ENCODE measurements around the gene AP5Z1.

AP5Z1 gene, protein sequence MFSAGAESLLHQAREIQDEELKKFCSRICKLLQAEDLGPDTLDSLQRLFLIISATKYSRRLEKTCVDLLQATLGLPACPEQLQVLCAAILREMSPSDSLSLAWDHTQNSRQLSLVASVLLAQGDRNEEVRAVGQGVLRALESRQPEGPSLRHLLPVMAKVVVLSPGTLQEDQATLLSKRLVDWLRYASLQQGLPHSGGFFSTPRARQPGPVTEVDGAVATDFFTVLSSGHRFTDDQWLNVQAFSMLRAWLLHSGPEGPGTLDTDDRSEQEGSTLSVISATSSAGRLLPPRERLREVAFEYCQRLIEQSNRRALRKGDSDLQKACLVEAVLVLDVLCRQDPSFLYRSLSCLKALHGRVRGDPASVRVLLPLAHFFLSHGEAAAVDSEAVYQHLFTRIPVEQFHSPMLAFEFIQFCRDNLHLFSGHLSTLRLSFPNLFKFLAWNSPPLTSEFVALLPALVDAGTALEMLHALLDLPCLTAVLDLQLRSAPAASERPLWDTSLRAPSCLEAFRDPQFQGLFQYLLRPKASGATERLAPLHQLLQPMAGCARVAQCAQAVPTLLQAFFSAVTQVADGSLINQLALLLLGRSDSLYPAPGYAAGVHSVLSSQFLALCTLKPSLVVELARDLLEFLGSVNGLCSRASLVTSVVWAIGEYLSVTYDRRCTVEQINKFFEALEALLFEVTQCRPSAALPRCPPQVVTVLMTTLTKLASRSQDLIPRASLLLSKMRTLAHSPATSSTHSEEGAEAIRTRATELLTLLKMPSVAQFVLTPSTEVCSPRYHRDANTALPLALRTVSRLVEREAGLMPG

DNA sequence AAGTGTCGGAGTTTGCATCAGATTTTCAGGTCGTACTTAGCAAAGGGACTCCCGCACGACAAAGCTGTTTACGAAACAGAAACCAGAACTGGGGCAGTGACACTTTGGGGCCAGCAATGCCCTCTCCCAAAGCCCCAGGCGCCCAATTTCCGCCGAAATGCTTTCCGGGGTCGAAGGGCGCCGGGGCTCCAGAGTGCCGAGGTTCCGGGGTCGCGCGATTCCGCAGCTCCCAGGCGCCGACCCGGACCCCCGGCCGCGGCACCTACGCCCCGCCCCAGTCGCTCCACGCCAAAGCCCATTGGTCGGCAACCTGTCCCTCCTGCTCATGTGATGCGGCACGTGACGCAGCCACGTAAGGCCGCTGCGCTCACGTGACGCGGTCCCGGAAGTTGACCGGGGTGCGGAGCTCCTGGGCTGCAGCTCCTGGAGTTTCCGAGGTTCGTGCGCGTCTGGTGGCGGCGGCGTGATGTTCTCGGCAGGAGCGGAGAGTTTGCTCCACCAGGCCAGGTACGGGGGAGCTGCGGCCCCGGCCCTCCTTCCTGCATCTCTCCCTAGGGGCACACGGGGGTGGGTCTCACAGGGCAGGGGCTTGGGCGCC is at the start of gene AP5Z1:
TSS of gene AP5Z1 (plus strand) at position 374 of the 598 bp plus-strand sequence. CDS start at position 467, 93 bp downstream.
- DNase-seq = peak; percentile 86 to 88

DNA sequence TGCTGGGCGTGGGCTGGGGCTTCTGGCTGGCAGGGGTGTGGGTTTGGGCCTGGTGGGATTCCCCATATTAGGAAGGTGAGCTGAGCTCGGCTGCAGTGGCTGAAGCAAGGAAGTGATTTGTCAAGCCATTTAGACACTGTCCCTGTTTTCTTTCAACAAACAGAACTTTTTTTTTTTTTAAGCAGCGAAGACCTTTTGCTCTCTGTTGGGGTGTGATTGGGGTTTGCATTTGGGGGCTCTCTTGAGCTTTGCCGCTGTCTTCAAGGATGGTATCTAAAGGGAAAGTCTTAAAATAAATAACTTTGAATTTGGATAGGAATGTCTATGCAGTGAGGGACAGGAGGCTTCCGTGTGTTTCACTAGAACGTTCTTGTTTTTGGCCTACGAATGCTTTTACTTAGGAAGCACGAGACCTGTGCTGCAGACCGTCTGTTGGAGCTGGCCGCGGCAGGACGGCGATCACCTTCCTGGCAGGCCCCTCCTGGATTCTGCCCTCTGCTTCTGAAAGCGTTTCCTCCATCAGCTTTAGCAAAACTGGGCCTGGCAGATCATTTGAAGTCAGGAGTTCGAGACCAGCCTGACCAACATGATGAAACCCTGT is 49.5 kb upstream of the AP5Z1 start:
- no peak for DNase-seq

DNA sequence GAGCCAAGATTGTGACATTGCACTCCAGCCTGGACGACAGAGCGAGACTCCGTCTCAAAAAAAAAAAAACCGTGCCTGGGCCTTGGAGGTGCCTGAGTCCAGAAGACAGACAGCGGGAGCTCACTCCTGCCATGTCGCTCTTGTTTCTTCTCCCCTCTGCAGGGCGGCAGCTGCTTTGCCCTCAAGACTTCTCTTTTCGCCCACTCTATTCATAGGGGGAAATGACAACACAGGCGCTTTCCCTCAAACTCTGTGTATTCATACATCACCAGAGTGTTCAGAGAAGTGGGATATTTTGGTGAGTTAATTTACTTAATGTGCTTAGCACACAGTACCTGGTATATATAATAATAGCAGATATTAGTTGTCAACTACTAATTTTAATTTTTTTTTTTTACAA is 48.9 kb upstream of the AP5Z1 start:
- DNase-seq = no peak

DNA sequence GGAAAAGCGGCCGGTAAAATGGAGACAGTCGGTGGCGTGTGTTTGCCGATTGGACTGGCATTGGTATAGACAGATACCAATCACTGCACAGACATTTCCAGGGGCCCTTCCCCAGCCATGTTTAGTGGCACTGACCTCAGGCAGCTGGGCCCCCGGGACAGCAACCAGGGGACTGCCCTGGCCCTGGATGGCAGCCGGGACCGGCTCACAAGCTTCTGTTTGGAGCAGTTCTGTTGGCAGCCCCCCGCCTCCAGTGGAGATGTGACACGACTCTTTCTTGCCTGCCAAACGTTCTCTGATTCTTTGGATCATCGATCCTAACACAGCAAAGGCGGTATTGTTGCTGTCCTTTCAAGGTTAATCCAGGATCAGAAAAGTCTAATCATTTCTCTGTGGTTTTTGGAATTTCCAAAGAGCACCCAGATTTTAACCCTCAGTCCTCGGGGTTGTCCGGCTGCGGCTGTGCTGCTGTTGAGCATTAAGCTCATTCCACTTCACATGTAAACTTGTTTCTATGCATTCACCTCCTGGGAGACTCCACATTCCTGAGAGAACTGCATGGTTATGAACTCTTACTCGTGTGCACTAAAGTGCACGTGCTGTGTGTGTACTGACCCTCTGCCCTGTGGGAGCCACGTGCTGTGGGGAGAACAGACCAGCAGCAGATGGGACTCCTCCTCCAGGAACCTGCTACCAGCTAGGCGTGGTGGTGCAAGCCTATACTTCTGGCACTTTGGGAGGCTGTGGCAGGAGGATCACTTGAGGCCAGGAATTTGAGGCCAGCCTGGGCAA is 47.3 kb upstream of the AP5Z1 start:
- DNase-seq = no peak

DNA sequence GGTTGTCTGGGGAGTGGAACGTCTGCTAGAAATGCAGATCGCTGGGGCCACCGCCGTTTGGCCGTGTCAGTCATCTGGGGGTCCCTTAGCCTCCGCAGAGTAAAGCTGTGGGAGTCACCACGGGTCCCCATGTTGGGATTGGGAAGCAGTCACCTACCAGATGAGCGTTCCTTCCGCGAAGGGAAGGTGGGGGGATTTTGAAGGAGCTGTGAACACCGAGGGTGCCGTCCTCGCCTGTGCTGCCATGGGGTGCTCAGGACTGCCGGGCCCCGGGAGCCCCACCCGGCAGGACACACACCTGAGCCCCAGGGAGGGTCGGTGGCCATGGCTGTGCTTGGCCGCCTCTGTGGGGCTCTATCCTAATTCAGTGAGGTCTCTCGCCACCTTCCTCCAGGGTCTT is 46.2 kb upstream of the AP5Z1 start:
- DNase-seq = no peak

DNA sequence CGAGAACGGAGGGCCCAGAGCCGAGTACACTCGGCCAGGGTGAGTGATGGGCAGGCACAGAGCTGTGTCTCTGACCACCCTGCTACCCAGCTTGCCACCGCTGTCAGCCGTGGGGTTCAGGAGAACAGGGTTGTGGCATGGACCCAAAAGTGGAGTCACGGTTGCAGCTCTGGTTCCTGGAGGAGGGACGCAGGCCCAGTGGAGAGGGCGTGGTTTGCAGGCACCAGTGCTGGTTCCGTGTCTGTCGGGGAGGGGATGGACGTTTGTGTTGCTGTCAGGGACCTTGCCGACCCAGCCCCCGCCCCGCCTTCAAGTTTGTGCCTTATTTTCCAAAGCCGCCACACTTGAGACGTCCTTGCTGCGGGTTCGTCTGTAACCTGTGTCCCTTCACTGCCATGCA is 45.1 kb upstream of the AP5Z1 start:
- no peak for DNase-seq

DNA sequence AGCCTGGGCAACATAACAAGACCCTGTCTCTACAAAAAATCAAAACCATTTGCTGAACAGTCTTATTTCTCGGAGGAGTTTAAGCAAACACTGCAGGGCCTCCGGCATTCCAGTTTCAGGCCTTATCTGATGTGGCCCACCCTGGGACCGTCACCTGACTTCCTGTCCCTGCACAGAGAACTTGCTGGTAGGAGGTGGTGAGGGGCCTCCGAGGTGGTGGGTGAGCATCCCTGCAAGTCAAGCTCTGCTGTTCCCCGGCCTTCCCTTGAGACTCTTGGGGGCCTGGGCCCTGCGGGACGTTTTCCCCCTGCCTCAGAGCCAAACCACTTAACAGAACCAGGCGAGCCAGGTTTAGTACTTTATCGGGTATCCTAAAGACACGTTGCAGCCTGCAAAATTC is 44.5 kb upstream of the AP5Z1 start:
- no peak for DNase-seq

DNA sequence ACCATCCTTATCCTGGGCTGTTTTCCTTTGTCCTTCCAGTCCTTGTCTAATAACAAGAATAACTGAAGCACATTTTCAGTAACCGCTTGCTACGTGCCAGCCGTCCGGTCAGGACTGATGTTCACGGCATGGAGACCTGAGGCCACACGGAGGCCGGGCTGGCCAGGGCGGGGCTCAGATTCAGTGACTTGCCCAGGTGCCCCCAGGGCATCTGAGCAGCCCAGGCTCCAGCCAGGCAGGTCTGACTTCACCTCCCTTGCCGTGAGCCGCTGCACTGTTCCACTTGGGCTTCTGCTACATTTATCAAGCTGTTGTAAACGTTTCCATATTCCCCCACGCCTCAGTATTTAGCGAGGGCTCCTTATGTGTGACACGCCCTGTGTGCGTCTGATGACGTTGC is 43.6 kb upstream of the AP5Z1 start:
- no peak for DNase-seq

DNA sequence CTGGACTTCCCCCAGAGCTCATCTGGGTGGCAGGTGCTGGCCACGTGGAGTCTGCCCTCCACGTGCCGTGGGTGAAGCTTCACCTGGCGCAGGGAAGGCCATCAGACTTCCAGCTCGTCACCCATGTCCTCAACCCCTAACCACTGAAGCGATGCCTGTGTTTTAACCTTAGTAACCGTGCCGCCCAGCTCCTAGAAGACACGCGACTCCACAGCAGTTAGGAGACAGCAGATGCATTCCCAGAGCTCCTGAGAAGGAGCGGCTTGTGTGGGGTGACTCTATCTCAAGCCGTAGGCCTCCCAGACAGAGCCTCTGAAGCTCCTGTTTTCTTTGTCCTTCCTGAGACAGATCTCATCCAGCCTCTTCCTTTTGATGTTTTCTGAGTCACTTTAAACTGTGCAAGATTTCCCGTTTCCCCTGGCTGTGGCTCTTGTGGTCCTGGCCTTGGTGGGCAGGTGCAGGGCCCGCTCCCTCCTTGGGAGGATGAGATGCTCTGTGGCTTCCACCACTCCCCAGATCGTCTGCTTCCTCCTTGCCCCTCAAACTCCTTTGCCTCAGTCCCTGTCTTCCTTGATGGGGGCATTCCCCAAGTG is 41.4 kb upstream of the AP5Z1 start:
- no peak for DNase-seq

DNA sequence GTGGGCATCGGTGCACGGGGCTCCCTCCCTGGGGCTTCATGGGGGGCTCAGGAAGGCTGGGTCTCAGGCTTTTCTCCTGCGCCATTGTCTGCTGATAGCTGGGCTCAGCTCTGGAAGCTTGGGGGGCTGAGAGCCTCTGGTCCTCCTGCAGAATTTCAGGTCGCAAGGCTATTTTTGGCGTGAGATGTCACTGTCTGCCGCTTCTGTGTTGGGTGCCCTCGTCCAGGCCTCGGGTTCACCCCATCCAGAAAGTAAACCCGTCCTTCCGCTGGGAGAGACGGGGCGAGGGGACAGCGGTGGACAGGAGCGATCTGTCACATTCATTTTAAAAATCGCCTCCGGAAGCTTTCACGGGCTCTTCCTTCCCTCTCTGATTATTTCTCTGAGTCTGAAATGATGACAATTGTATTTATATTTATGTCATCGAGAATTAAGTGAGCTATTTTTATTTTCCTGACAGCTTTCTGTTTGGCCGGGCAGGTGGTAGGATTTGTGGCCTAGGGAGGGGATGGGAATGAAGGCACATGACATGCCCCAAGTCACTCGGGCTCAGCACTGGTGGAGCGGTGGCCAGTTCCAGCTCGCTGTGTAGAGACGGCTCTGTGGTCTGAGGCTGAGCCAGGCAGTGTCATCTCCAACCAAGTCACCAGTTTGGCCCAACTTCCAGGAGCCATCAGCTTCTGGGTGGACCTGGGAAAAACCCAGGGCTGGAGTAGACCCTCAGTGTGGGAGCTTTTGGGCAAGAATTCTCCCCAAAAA is 40.7 kb upstream of the AP5Z1 start:
- DNase-seq = no peak

DNA sequence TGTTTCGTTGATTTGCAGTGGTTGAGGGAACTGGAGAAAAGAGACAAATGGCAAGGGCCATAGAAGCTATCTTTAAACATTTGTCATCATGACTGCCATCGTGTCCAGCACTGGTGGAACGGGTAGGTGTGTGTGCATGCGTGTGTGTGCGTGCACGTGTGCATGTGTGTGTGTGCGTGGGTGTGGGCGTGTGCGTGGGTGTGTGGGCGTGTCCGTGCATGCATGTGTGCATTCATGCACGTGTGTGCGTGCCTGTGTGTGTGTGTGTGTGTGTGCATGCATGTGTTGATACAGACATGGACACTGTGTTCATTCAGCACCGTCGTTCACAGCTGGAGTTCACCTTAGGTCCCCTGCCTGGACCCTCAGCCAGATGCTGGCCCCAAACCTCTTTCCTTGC is 38.1 kb upstream of the AP5Z1 start:
- no peak for DNase-seq

DNA sequence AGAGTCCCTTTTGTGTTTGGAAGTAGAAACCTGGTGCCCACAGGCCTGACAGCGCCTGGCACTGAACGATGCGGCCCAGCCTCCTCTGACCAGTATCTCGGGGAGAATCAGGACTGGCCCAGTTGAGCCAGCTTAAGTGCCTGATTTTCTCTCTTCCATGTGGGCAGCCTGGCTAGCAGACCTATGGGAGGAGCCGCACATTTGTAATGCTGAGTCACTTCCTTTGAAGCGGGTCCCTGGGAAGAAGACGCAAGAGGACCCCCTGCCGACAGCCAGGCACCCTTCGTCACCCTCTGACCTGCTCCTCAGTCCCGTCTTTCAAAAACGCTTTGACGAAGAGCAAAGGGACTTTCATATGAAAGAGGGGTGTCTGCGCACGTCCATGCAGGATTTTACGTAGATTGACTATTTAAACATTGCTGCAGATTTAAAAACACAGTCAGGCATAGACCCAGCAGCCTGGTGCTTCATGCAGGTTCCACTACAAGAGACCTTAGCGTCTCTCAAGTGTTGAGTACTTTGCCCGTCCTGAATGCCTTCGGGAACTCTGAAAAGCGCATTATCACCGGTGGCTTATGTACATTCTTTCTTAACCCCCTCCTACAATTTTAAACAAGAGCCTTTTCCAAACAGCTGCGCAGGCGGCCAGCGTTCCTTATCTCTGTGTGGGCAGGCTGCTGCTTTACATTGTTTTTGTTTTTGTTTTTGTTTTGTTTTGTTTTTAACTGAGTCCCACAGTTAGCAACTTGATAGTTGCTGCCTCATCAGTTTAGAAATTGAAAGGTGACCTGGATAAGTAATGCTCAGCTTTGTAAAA is 36.5 kb upstream of the AP5Z1 start:
- DNase-seq = peak in 1 of 2 experiments; percentile 28

DNA sequence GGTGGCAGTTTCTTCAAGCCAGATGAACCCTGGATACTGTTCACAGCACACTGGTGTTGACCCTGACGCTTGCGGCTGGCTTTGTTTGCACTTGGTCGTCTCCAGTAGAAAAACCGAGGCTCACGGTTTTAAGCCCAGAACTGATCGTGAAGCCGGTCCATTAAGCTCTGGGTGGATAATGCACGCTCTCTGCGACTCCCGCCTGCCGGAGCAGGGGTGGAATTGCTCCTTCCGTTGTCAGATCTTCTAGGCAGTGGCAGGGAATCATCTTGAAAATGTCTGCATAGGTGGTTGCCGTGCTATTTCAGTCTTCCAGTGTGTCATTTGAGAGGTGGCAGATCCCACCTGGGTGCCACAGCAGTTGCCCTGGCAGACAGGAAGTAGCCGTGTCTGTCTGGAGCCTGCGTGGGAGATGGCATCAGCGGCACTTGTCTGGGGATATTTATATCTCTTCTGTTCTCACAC is 35.9 kb upstream of the AP5Z1 start:
- DNase-seq = peak; percentile 19 to 52

DNA sequence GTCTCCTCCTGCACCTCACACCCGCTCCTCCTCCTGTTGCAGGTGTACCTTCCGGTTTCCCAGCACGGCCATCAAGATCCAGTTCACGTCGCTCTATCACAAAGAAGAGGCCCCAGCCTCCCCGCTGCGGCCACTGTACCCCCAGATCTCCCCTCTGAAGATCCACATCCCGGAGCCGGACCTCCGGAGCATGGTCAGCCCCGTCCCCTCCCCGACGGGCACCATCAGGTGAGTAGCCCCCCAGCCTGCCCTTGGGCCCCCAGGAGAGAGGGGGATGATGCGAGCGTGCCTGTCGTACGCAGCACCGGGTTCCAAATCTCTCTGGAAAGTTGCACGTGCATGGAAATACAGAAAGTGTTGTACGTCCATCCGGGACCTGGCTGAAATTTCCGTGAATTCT is 34.6 kb upstream of the AP5Z1 start:
- no peak for DNase-seq

DNA sequence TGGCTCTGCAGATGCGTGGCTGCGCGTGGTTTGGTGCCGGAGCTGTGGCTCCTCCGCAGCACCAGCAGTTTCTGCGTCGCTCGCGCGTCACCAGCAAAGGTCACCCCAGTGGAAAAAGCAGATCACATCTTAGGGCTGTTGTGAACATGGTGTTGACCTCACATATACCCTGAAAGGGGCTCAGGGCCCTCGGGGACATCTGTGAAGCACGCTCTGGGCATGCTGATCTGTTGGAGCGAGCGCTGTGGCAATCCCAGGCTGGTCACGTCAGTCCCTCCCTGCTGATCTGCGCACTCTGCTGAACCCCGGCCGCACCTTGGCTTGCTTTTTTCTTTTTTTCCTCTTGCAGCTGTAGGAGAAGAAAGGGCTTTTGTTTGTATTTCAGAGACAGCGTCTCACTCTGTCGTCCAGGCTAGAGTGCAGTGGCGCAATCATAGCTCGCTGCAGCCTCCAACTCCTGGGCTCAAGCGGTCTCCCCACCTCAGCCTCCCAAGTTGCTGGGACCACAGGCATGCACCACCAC is 33.3 kb upstream of the AP5Z1 start:
- DNase-seq = no peak

DNA sequence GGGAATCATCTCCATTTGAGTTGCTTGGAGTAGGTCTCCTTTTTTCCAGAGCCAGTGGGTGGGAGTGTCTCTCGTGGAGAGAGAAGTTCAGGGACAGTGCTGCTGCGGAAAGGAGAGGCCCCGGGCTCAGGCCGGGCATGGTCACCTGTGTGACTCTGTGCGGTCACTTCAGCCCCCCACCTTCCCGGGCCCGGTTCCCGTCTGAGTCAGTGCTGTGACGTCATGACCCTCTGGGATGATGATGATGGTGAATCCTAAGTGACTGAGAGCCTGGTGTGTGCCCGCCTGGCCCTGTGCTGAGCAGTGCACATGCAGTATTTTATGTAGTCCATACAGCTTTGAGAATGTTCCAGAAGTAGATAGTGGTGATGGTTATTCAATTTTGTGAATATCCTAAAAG is 32.6 kb upstream of the AP5Z1 start:
- DNase-seq = no peak

DNA sequence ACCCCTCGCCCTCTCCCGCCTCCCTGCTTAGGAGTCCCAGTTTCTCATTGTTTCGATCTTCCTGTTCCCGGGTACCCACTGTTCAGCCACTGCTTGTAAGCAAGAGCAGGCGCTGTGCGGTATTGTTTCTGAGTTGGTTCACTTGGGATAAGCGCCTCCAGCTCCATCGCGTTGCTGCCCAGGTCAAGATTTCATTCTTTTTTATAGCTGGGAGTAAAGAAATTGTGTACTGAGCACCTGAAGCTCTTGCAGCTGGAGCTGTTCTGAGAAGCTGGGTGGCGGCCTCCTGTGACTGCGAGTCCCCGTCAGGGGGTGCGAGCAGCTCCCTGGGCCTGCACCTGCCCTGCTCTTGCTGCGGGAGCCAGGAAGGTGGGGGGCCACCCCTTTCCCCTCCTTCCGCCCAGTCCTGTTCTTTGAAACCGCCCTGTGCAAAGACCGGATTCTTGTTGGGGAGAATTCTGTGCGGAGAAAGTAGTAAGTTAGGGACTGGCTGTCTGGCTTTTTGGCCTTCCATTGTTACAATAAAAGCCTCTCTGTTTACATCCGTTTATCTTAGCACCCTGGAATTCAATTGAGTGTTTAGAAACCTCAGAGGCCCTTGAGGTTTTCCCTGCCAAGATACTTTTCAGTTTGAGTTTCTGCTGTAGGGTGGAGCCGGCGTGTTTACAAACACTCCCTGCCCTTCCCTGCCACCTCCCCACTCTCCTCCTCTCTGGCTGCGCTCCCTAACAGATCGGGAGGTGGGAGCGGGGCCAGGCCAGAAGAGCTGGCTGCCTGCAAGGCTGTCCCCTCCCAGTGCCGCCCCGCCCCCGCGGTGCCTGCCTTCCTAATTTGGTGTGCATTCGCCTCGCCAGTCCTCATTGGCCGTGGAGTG is 30.8 kb upstream of the AP5Z1 start:
- DNase-seq = peak; percentile 82 to 91

DNA sequence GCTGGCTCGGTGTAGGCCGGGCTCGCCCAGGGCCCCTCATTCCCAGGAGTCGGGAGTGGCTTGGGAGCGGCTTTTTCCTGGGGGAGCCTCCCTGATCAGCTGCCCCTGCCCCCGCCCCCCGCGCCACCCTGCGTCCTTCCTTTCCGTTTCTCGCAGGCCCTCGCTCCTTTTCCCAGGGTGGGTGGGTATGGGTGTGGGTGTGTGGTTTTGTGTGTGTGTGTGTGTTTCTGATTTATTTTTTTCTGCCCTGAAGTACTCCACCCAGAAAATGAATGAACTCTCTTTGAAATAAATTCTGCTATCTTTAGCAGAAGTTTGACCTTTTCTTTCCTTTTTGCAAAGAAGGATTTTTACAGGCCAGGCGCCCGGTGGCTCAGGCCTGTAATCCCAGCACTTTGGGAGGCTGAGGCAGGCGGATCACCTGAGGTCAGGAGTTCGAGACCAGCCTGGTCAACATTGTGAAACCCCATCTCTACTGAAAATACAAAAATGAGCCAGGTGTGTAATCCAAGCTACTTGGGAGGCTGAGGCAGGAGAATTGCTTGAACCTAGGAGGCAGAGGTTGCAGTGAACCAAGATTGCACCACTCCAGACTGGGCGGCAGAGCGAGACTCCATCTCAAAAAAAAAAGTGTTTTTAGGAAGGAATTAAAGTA is 30.0 kb upstream of the AP5Z1 start:
- no peak for DNase-seq

Measured in NCI-H2081 (cell line).